ENCODE measurements around the gene AZIN2. TPM values are rescaled to one million over a fixed set of nuclear protein-coding genes. Genes with fewer than 3 reads are reported as not detected.
"Not testable (repeated sequence)": the region's sequence is repeated elsewhere in the genome, so short reads cannot be mapped to it uniquely, and the experiment has no call there.

AZIN2 gene
- total RNA-seq, 1 experiment from 2014 or later: 1.6 TPM

- DNase-seq (ENCODE audit: extremely low read depth, low read depth): not testable (repeated sequence)
These were observed 43.7 kb downstream of the AZIN2 start for GRCh38 chr1:33124647-33125046.

- DNase-seq (ENCODE audit: extremely low read depth, low read depth): no peak
These were observed 45.6 kb downstream of the AZIN2 start for GRCh38 chr1:33126411-33127000.

GRCh38 chr1:33127001-33127823, 46.3 kb downstream of the AZIN2 start:
- DNase-seq (ENCODE audit: extremely low read depth, low read depth): peak; percentile 96

GRCh38 chr1:33128781-33129180, 47.8 kb downstream of the AZIN2 start:
- no peak for DNase-seq (ENCODE audit: extremely low read depth, low read depth)

- no peak for DNase-seq (ENCODE audit: extremely low read depth, low read depth)
These were observed 49.3 kb downstream of the AZIN2 start for GRCh38 chr1:33130297-33130696.

- no peak for DNase-seq (ENCODE audit: extremely low read depth, low read depth)
These were observed 50.2 kb downstream of the AZIN2 start for GRCh38 chr1:33131191-33131590.

GRCh38 chr1:33132549-33132948, 51.6 kb downstream of the AZIN2 start:
- DNase-seq (ENCODE audit: extremely low read depth, low read depth): no peak

GRCh38 chr1:33133478-33134105, 52.6 kb downstream of the AZIN2 start:
- DNase-seq (ENCODE audit: extremely low read depth, low read depth): no peak

- not testable (repeated sequence) for DNase-seq (ENCODE audit: extremely low read depth, low read depth)
These were observed 55.1 kb downstream of the AZIN2 start for GRCh38 chr1:33136041-33136440.

GRCh38 chr1:33137800-33138199, 56.8 kb downstream of the AZIN2 start:
- no peak for DNase-seq (ENCODE audit: extremely low read depth, low read depth)

- DNase-seq (ENCODE audit: extremely low read depth, low read depth): no peak
These were observed 59.5 kb downstream of the AZIN2 start for GRCh38 chr1:33140153-33141149.

GRCh38 chr1:33141216-33141615, 60.3 kb downstream of the AZIN2 start:
- DNase-seq (ENCODE audit: extremely low read depth, low read depth): no peak

- DNase-seq (ENCODE audit: extremely low read depth, low read depth): no peak
These were observed 60.8 kb downstream of the AZIN2 start for GRCh38 chr1:33141781-33142180.

GRCh38 chr1:33142483-33143064, 61.6 kb downstream of the AZIN2 start:
- no peak for DNase-seq (ENCODE audit: extremely low read depth, low read depth)

GRCh38 chr1:33143176-33143575, 62.2 kb downstream of the AZIN2 start:
- no peak for DNase-seq (ENCODE audit: extremely low read depth, low read depth)

- no peak for DNase-seq (ENCODE audit: extremely low read depth, low read depth)
These were observed 62.7 kb downstream of the AZIN2 start for GRCh38 chr1:33143698-33144097.

- DNase-seq (ENCODE audit: extremely low read depth, low read depth): no peak
These were observed 65.0 kb downstream of the AZIN2 start for GRCh38 chr1:33146003-33146402.

GRCh38 chr1:33147275-33147996, 66.5 kb downstream of the AZIN2 start:
- DNase-seq (ENCODE audit: extremely low read depth, low read depth): no peak

- DNase-seq (ENCODE audit: extremely low read depth, low read depth): no peak
These were observed 67.0 kb downstream of the AZIN2 start for GRCh38 chr1:33147997-33148314.

GRCh38 chr1:33148615-33149014, 67.7 kb downstream of the AZIN2 start:
- DNase-seq (ENCODE audit: extremely low read depth, low read depth): no peak
